Raji (cell line): ENCODE measurements around the gene AKNAD1.

Source experiments
- POLR2A ChIP-seq: IDR thresholded peaks from 2 replicates; pipeline ENCODE4 v1.6.1; 2011; ENCODE audit warnings: low read depth, low read length, control low read depth; ENCODE audit not compliant: insufficient read depth

The AKNAD1 gene

GRCh38 chr1:108780937-108781574, 75.8 kb downstream of the AKNAD1 start:
- TF ChIP-seq POLR2A, result no peak

- TF ChIP-seq POLR2A, result no peak
Observed at GRCh38 chr1:108779455-108779854, 77.4 kb downstream of the AKNAD1 start.

- no peak for TF ChIP-seq POLR2A
Observed at GRCh38 chr1:108777839-108778238, 79.1 kb downstream of the AKNAD1 start.

GRCh38 chr1:108767708-108768107, 89.2 kb downstream of the AKNAD1 start:
- TF ChIP-seq POLR2A, result no peak

GRCh38 chr1:108767115-108767514, 89.8 kb downstream of the AKNAD1 start:
- no peak for TF ChIP-seq POLR2A
